Measurements from ENCODE around the gene NKG7. TPM values are rescaled to one million over a fixed set of nuclear protein-coding genes. Genes with fewer than 3 reads are reported as not detected.

Gene NKG7
- total and polyA plus RNA-seq, 3 donors from 2014 or later: 0.63 to 8.7 TPM; not detected in 1

- no peak for DNase-seq
- Histone ChIP-seq H3K36me3 (ENCODE audit: low read depth, missing control alignments) (no peaks in the 10 kb centered on the region), H3K27ac (no peak overlapping the region), H3K9me3 (no peaks in the 10 kb centered on the region), H3K27me3 (no peaks in the 10 kb centered on the region), H3K4me3 (no peak overlapping the region), H3K4me1 (peaks cover 14% of the 10 kb centered on the region)
- TF ChIP-seq POLR2A (IDR thresholded peaks at IDR 0.05): no peak
- TF ChIP-seq, protein P1, sequence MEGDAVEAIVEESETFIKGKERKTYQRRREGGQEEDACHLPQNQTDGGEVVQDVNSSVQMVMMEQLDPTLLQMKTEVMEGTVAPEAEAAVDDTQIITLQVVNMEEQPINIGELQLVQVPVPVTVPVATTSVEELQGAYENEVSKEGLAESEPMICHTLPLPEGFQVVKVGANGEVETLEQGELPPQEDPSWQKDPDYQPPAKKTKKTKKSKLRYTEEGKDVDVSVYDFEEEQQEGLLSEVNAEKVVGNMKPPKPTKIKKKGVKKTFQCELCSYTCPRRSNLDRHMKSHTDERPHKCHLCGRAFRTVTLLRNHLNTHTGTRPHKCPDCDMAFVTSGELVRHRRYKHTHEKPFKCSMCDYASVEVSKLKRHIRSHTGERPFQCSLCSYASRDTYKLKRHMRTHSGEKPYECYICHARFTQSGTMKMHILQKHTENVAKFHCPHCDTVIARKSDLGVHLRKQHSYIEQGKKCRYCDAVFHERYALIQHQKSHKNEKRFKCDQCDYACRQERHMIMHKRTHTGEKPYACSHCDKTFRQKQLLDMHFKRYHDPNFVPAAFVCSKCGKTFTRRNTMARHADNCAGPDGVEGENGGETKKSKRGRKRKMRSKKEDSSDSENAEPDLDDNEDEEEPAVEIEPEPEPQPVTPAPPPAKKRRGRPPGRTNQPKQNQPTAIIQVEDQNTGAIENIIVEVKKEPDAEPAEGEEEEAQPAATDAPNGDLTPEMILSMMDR (IDR thresholded peaks at IDR 0.05): no peak
- WGBS, 2 donors: 89 to 94% methylated on average over 10 to 13 of the region's 13 CpGs
- intact Hi-C loops (cut with DNase I; ENCODE audit: low total_unique reads): no loop called here
Observed at GRCh38 chr19:51361239-51361638, 11.2 kb downstream of the NKG7 start.

- no peak for TF ChIP-seq POLR2A (IDR thresholded peaks at IDR 0.05)
- TF ChIP-seq, protein P1 (IDR thresholded peaks at IDR 0.05): no peak
- Histone ChIP-seq H3K27ac (peak overlapping the region in 1 of 2 donors; percentile 30), H3K9me3 (no peaks in the 10 kb centered on the region), H3K36me3 (ENCODE audit: low read depth, missing control alignments) (no peaks in the 10 kb centered on the region), H3K4me3 (no peak overlapping the region), H3K27me3 (no peaks in the 10 kb centered on the region), H3K4me1 (peaks cover 4% of the 10 kb centered on the region)
- DNase-seq: peak; percentile 54
- intact Hi-C loops (cut with DNase I; ENCODE audit: low total_unique reads): no loop called here
- 70 to 76% methylated on average over 4 of the region's 4 CpGs for WGBS, 2 donors
Observed at GRCh38 chr19:51359294-51359693, 13.2 kb downstream of the NKG7 start.

GRCh38 chr19:51357952-51358351 is 14.5 kb downstream of the NKG7 start:
- no peak for DNase-seq
- Histone ChIP-seq H3K4me3 (no peak overlapping the region), H3K36me3 (ENCODE audit: low read depth, missing control alignments) (no peaks in the 10 kb centered on the region), H3K27ac (no peak overlapping the region), H3K9me3 (no peaks in the 10 kb centered on the region), H3K27me3 (no peaks in the 10 kb centered on the region), H3K4me1 (peaks cover 4% of the 10 kb centered on the region)
- 88 to 91% methylated on average over 7 of the region's 7 CpGs for WGBS, 2 donors
- intact Hi-C loops (cut with DNase I; ENCODE audit: low total_unique reads): no loop called here
- TF ChIP-seq POLR2A (IDR thresholded peaks at IDR 0.05): no peak
- TF ChIP-seq, protein P1 (IDR thresholded peaks at IDR 0.05): no peak

DNA sequence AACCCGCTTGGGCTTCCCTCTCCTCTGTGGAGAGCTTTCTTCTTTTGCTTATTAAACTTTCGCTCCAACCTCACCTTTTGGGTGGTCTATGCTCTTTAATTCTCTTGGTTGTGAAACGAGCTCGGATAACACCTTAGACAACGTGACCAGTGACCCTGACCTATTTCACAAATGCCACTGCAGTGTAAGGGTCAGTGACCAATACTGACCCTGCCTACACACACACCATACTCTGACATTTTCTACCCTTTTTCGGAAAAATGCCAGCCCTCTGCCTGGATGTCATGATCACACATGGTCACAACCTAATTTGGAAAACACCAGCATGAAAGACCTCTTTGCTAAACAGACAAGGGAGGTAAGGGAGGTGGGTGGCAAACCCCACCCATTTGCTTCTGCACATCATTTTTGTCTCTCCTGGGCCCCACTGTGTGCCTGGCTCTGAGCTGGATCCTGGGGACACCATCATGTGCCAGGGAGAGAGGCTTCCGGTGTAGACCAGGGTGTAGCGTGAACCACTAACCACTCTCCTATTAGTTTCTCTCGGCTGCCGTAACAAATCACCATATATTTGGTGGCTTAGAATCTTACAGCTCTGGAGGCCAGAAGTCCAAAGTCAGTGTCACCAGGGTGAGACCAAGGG is 16.2 kb downstream of the NKG7 start:
- WGBS, 2 donors: 92 to 94% methylated on average over 10 of the region's 10 CpGs
- no peak overlapping the region for H3K27ac ChIP-seq
- no peaks in the 10 kb centered on the region for H3K36me3 ChIP-seq (ENCODE audit: low read depth, missing control alignments)
- intact Hi-C loops (cut with DNase I; ENCODE audit: low total_unique reads): no loop called here
- TF ChIP-seq, protein P1 (IDR thresholded peaks at IDR 0.05): no peak
- no peak for TF ChIP-seq POLR2A (IDR thresholded peaks at IDR 0.05)
- H3K4me1 ChIP-seq: peaks cover 4% of the 10 kb centered on the region
- H3K27me3 ChIP-seq: no peaks in the 10 kb centered on the region
- no peaks in the 10 kb centered on the region for H3K9me3 ChIP-seq
- no peak overlapping the region for H3K4me3 ChIP-seq
- DNase-seq: no peak

GRCh38 chr19:51354742-51355148 is 17.7 kb downstream of the NKG7 start:
- Histone ChIP-seq H3K4me3 (no peak overlapping the region), H3K36me3 (ENCODE audit: low read depth, missing control alignments) (no peaks in the 10 kb centered on the region), H3K9me3 (no peaks in the 10 kb centered on the region), H3K27me3 (no peaks in the 10 kb centered on the region), H3K4me1 (peaks cover 4% of the 10 kb centered on the region), H3K27ac (peak overlapping the region; percentile 81 to 88)
- DNase-seq: peak; percentile 87
- TF ChIP-seq, protein P1 (IDR thresholded peaks at IDR 0.05): no peak
- WGBS, 2 donors: 39 to 48% methylated on average over 8 of the region's 8 CpGs
- intact Hi-C loops (cut with DNase I; ENCODE audit: low total_unique reads): no loop called here
